Central memory CD8-positive, alpha-beta T cell (primary cell): ENCODE data around the gene HOXA11.

Source experiments
- ATAC-seq: fragments of 150-1000 bp; cut with Tn5 transposase; replicated peaks from 2 replicates; pipeline ENCODE4 v1.10.0; 2022; ENCODE audit warnings: mild to moderate bottlenecking, moderate FRiP score, moderate number of reproducible peaks; ENCODE audit not compliant: poor library complexity, severe bottlenecking; ENCODE audit errors: extremely low read depth
- DNase-seq, 2 donors: peaks; one replicate each; pipeline ENCODE4 v3.0.0; 2021; ENCODE audit warnings: low spot score in 2 of 2
- H3K27ac Mint-ChIP-seq: one replicate; pipeline ENCODE4 v1.8.0; 2022; ENCODE audit warnings: low read depth, mild to moderate bottlenecking, moderate library complexity, mixed read lengths
- H3K27me3 Mint-ChIP-seq: one replicate; pipeline ENCODE4 v1.8.0; 2022; ENCODE audit warnings: mixed read lengths
- H3K36me3 Mint-ChIP-seq: one replicate; pipeline ENCODE4 v1.8.0; 2022; ENCODE audit warnings: mild to moderate bottlenecking, moderate library complexity, mixed read lengths; ENCODE audit not compliant: insufficient read depth
- H3K4me1 Mint-ChIP-seq: one replicate; pipeline ENCODE4 v1.8.0; 2022; ENCODE audit warnings: mixed read lengths
- H3K4me3 Mint-ChIP-seq: one replicate; pipeline ENCODE4 v1.8.0; 2022; ENCODE audit warnings: mild to moderate bottlenecking, moderate library complexity, mixed read lengths
- H3K9me3 Mint-ChIP-seq: one replicate; pipeline ENCODE4 v1.8.0; 2022; ENCODE audit warnings: mixed read lengths

Gene HOXA11

GRCh38 chr7:27163288-27164044 lies 21.6 kb downstream of the HOXA11 start:
- DNase-seq (no peak), ATAC-seq (no peak)
- peak overlapping the region; percentile 19 for H3K27ac Mint-ChIP-seq
- peaks cover 26% of the 10 kb centered on the region for H3K36me3 Mint-ChIP-seq
- no peaks in the 10 kb centered on the region for H3K9me3 Mint-ChIP-seq
- peaks cover 80% of the 10 kb centered on the region for H3K27me3 Mint-ChIP-seq
- H3K4me3 Mint-ChIP-seq, result peak overlapping the region; percentile 21
- peaks cover 33% of the 10 kb centered on the region for H3K4me1 Mint-ChIP-seq

- H3K36me3 Mint-ChIP-seq, result peaks cover 30% of the 10 kb centered on the region
- no peak overlapping the region for H3K27ac Mint-ChIP-seq
- ATAC-seq (no peak), DNase-seq (no peak)
- H3K27me3 Mint-ChIP-seq, result peaks cover 80% of the 10 kb centered on the region
- H3K9me3 Mint-ChIP-seq, result no peaks in the 10 kb centered on the region
- no peak overlapping the region for H3K4me3 Mint-ChIP-seq
- H3K4me1 Mint-ChIP-seq, result peaks cover 40% of the 10 kb centered on the region
Observed at GRCh38 chr7:27162561-27163287, 22.3 kb downstream of the HOXA11 start.

GRCh38 chr7:27161721-27162560 lies 23.1 kb downstream of the HOXA11 start:
- H3K27me3 Mint-ChIP-seq, result peaks cover 80% of the 10 kb centered on the region
- H3K4me1 Mint-ChIP-seq, result peaks cover 35% of the 10 kb centered on the region
- peak overlapping the region; percentile 27 for H3K4me3 Mint-ChIP-seq
- no peaks in the 10 kb centered on the region for H3K9me3 Mint-ChIP-seq
- ATAC-seq (no peak), DNase-seq (no peak)
- H3K36me3 Mint-ChIP-seq, result peaks cover 35% of the 10 kb centered on the region
- H3K27ac Mint-ChIP-seq, result no peak overlapping the region

- Mint-ChIP-seq H3K27ac (no peak overlapping the region), H3K27me3 (peaks cover 80% of the 10 kb centered on the region), H3K4me3 (peak overlapping the region; percentile 59), H3K36me3 (peaks cover 32% of the 10 kb centered on the region), H3K4me1 (peaks cover 34% of the 10 kb centered on the region), H3K9me3 (no peaks in the 10 kb centered on the region)
- no peak for ATAC-seq
- no peak for DNase-seq
Observed at GRCh38 chr7:27161214-27161720, 23.8 kb downstream of the HOXA11 start.

- H3K36me3 Mint-ChIP-seq, result peaks cover 33% of the 10 kb centered on the region
- H3K27me3 Mint-ChIP-seq, result peaks cover 80% of the 10 kb centered on the region
- H3K4me1 Mint-ChIP-seq, result peaks cover 31% of the 10 kb centered on the region
- H3K27ac Mint-ChIP-seq, result no peak overlapping the region
- H3K9me3 Mint-ChIP-seq, result no peaks in the 10 kb centered on the region
- peak overlapping the region; percentile 59 for H3K4me3 Mint-ChIP-seq
- ATAC-seq, result peak; percentile 65
- DNase-seq, result peak; percentile 74 to 85
Observed at GRCh38 chr7:27160546-27161213, 24.4 kb downstream of the HOXA11 start.

- no peaks in the 10 kb centered on the region for H3K9me3 Mint-ChIP-seq
- H3K36me3 Mint-ChIP-seq, result peaks cover 31% of the 10 kb centered on the region
- ATAC-seq, result no peak
- peaks cover 33% of the 10 kb centered on the region for H3K4me1 Mint-ChIP-seq
- H3K27me3 Mint-ChIP-seq, result peaks cover 82% of the 10 kb centered on the region
- H3K27ac Mint-ChIP-seq, result no peak overlapping the region
- DNase-seq, result no peak
- peak overlapping the region; percentile 59 for H3K4me3 Mint-ChIP-seq
Observed at GRCh38 chr7:27160145-27160545, 24.9 kb downstream of the HOXA11 start.

- Mint-ChIP-seq H3K36me3 (peaks cover 32% of the 10 kb centered on the region), H3K4me1 (peaks cover 38% of the 10 kb centered on the region), H3K9me3 (no peaks in the 10 kb centered on the region), H3K4me3 (peak overlapping the region; percentile 59), H3K27me3 (peaks cover 87% of the 10 kb centered on the region), H3K27ac (no peak overlapping the region)
- DNase-seq (no peak), ATAC-seq (no peak)
Observed at GRCh38 chr7:27159266-27160144, 25.5 kb downstream of the HOXA11 start.

- Mint-ChIP-seq H3K4me3 (no peak overlapping the region), H3K27me3 (peaks cover 87% of the 10 kb centered on the region), H3K36me3 (peaks cover 29% of the 10 kb centered on the region), H3K9me3 (no peaks in the 10 kb centered on the region), H3K4me1 (peaks cover 44% of the 10 kb centered on the region), H3K27ac (peak overlapping the region; percentile 84)
- DNase-seq (no peak), ATAC-seq (no peak)
Observed at GRCh38 chr7:27158436-27159265, 26.4 kb downstream of the HOXA11 start.

- Mint-ChIP-seq H3K27ac (peak overlapping the region; percentile 84), H3K4me1 (peaks cover 44% of the 10 kb centered on the region), H3K9me3 (no peaks in the 10 kb centered on the region), H3K4me3 (peak overlapping the region; percentile 48), H3K36me3 (peaks cover 29% of the 10 kb centered on the region), H3K27me3 (peaks cover 87% of the 10 kb centered on the region)
- no peak for ATAC-seq
- no peak for DNase-seq
Observed at GRCh38 chr7:27157702-27158431, 27.2 kb downstream of the HOXA11 start.

- Mint-ChIP-seq H3K27ac (peak overlapping the region; percentile 84), H3K4me3 (peak overlapping the region; percentile 48), H3K9me3 (no peaks in the 10 kb centered on the region), H3K27me3 (peaks cover 87% of the 10 kb centered on the region), H3K4me1 (peaks cover 47% of the 10 kb centered on the region), H3K36me3 (peaks cover 29% of the 10 kb centered on the region)
- DNase-seq, result no peak
- ATAC-seq, result no peak
Observed at GRCh38 chr7:27156916-27157701, 27.9 kb downstream of the HOXA11 start.
